Measurements from ENCODE around the gene MAOB.
"Not testable (repeated sequence)": the region's sequence is repeated elsewhere in the genome, so short reads cannot be mapped to it uniquely, and the experiment has no call there.

GRCh38 chrX:43725227-43725626 lies 157.0 kb downstream of the MAOB start:
- not testable (repeated sequence) for TF ChIP-seq CTCF (IDR thresholded peaks at IDR 0.05; ENCODE audit: low read length); EZH2 (optimal IDR thresholded peaks at IDR 0.05; ENCODE audit: low read depth, low read length); EZH2phosphoT487 (IDR thresholded peaks at IDR 0.05; ENCODE audit: low read length)
